B cell (primary cell): ENCODE data around the gene ZBED1. TPM values are rescaled to one million over a fixed set of nuclear protein-coding genes. Genes with fewer than 3 reads are reported as not detected.

Source experiments
- ATAC-seq: fragments of 200-7000 bp; cut with Tn5 transposase; one replicate; pipeline ENCODE4 v1.10.0; 2021; ENCODE audit warnings: low read depth, mild to moderate bottlenecking, moderate number of reproducible peaks, moderate library complexity
- CTCF ChIA-PET: fragments of 350-600 bp; sonication (Branson Sonifier 250); formaldehyde crosslinking; loops from one replicate; lab custom pipeline; 2021; ENCODE audit warnings: antibody characterized with exemption, inconsistent platforms; lab: Charles Lee
- POLR2A ChIA-PET: fragments of 350-600 bp; sonication (Branson Sonifier 250); formaldehyde crosslinking; loops from one replicate; lab custom pipeline; 2021; ENCODE audit warnings: antibody characterized with exemption; lab: Charles Lee
- DNase-seq: peaks from one replicate; pipeline ENCODE4 v3.0.0; 2013
- H2AFZ ChIP-seq: 2 replicates; pipeline ENCODE4 v1.6.1; 2012; ENCODE audit warnings: mild to moderate bottlenecking, low read depth, low read length; ENCODE audit not compliant: insufficient read depth, poor library complexity, severe bottlenecking
- H3K27ac ChIP-seq, 2 donors: 1 replicate in 1 of 2; 2 replicates in 1 of 2; pipeline ENCODE4 v1.5.1; 2012 to 2013; ENCODE audit warnings: low read length in 2 of 2, mild to moderate bottlenecking in 2 of 2, moderate library complexity in 1 of 2
- H3K27me3 ChIP-seq, 4 experiments: fragments of 200-600 bp in 1 of 4; sonication (generic) in 1 of 4; replicated peaks in 1 of 4; 1 replicate in 2 of 4; 2 replicates in 2 of 4; pipeline versions ENCODE4 v1.6.1 to v1.7.0; 2013 to 2016; ENCODE audit warnings: low read length in 3 of 4, mild to moderate bottlenecking in 2 of 4, mixed read lengths in 1 of 4, moderate library complexity in 1 of 4; ENCODE audit not compliant: insufficient read depth in 4 of 4, control insufficient read depth in 3 of 4; ENCODE audit errors: control extremely low read depth in 1 of 4
- H3K36me3 ChIP-seq, 2 experiments: replicated peaks in 1 of 2; 1 replicate in 1 of 2; 2 replicates in 1 of 2; pipeline versions ENCODE4 v1.6.1 to v1.7.1; 2013; ENCODE audit warnings: low read length in 1 of 2; ENCODE audit not compliant: insufficient read depth in 2 of 2, control insufficient read depth in 1 of 2; ENCODE audit errors: control extremely low read depth in 1 of 2, extremely low read depth in 1 of 2
- H3K4me1 ChIP-seq, 2 donors: fragments of 200-600 bp in 1 of 2; sonication (generic) in 1 of 2; 1 replicate in 1 of 2; 2 replicates in 1 of 2; pipeline versions ENCODE4 v1.5.1 to v1.6.1; 2013 to 2017; ENCODE audit warnings: low read length in 2 of 2; ENCODE audit not compliant: control insufficient read depth in 2 of 2, insufficient read depth in 2 of 2
- H3K4me2 ChIP-seq: replicated peaks from 2 replicates; pipeline ENCODE3; 2012; ENCODE audit warnings: mild to moderate bottlenecking, low read depth, low read length; ENCODE audit not compliant: poor library complexity, severe bottlenecking
- H3K4me3 ChIP-seq, 5 experiments: fragments of 200-600 bp in 1 of 5; sonication (generic) in 1 of 5; 1 replicate in 3 of 5; 2 replicates in 2 of 5; pipeline versions ENCODE4 v1.5.1 to v1.7.0; 2011 to 2016; ENCODE audit warnings: low read length in 4 of 5, mild to moderate bottlenecking in 4 of 5, low read depth in 2 of 5, control low read depth in 1 of 5, moderate library complexity in 1 of 5; ENCODE audit not compliant: insufficient read depth in 1 of 5; ENCODE audit errors: control extremely low read depth in 1 of 5, extremely low read depth in 1 of 5
- H3K79me2 ChIP-seq: fragments of 200-600 bp; sonication (generic); one replicate; pipeline ENCODE4 v1.6.0; 2016; ENCODE audit warnings: low read length; ENCODE audit not compliant: control insufficient read depth, insufficient read depth
- H3K9ac ChIP-seq: fragments of 200-600 bp; sonication (generic); 2 replicates; pipeline ENCODE4 v1.6.1; 2017; ENCODE audit warnings: mild to moderate bottlenecking, low read length, moderate library complexity
- H3K9me3 ChIP-seq, 3 donors: one replicate each; pipeline versions ENCODE4 v1.6.1 to v1.7.1; 2013; ENCODE audit warnings: low read length in 2 of 3; ENCODE audit not compliant: control insufficient read depth in 2 of 3, insufficient read depth in 1 of 3; ENCODE audit errors: control extremely low read depth in 1 of 3
- H4K20me1 ChIP-seq: 2 replicates; pipeline ENCODE4 v1.6.0; 2012; ENCODE audit warnings: mild to moderate bottlenecking, low read length; ENCODE audit not compliant: insufficient read depth, control insufficient read depth, poor library complexity, severe bottlenecking
- H3K27ac Mint-ChIP-seq: one replicate; pipeline ENCODE4 v1.8.0; 2021; ENCODE audit warnings: mixed read lengths
- H3K27me3 Mint-ChIP-seq: one replicate; pipeline ENCODE4 v1.8.0; 2021; ENCODE audit warnings: mixed read lengths
- H3K4me1 Mint-ChIP-seq: one replicate; pipeline ENCODE4 v1.8.0; 2021; ENCODE audit warnings: mixed read lengths
- H3K4me3 Mint-ChIP-seq: one replicate; pipeline ENCODE4 v1.8.0; 2021; ENCODE audit warnings: mixed read lengths
- H3K9me3 Mint-ChIP-seq: one replicate; pipeline ENCODE4 v1.8.0; 2022; ENCODE audit warnings: mixed read lengths; ENCODE audit not compliant: insufficient read depth
- CTCF ChIP-seq: fragments of 200-600 bp; IDR thresholded peaks from one replicate; pipeline ENCODE4 v1.8.0; 2022; ENCODE audit warnings: antibody characterized with exemption, mild to moderate bottlenecking
- EZH2 ChIP-seq: IDR thresholded peaks from 2 replicates; pipeline ENCODE4 v1.6.1; 2012; ENCODE audit warnings: borderline replicate concordance, low read depth, mild to moderate bottlenecking, moderate library complexity, low read length; ENCODE audit not compliant: insufficient read depth, poor library complexity, severe bottlenecking
- WGBS: methylation state at CpG from one replicate; pipeline ENCODE4 v1.1.5; 2013; ENCODE audit warnings: missing lambda C conversion rate; ENCODE audit not compliant: insufficient coverage; 5-methylcytosine and 5-hydroxymethylcytosine counted together
- intact Hi-C: fragments of 100-400 bp; cut with micrococcal nuclease; formaldehyde crosslinking; loops from one replicate; pipeline ENCODE4 v1.10.0; 2022
- polyA plus RNA-seq: library from polyadenylated mRNA; depleted of rRNA; stranded (reverse); fragments of >200 nt; gene quantifications from 2 replicates; pipeline ENCODE4 v1.2.3, GENCODE V29; 2012
- total RNA-seq, 2 donors: library from RNA; stranded (reverse); fragments of 120-200 nt in 1 of 2; gene quantifications; 1 replicate in 1 of 2; 2 replicates in 1 of 2; pipeline versions ENCODE4 v1.2.3 to v1.2.4, GENCODE V29; 2013 to 2022

The ZBED1 gene
- total and polyA plus RNA-seq, 2 donors (not counting 1 experiment from before 2014, with no cell fraction given): 20.3 to 44.7 TPM

- no peaks in the 10 kb centered on the region for H3K27me3 ChIP-seq
- no peak overlapping the region for H3K9ac ChIP-seq
- Mint-ChIP-seq H3K9me3 (no peaks in the 10 kb centered on the region), H3K27me3 (no peaks in the 10 kb centered on the region), H3K27ac (no peak overlapping the region), H3K4me1 (peaks cover 13% of the 10 kb centered on the region), H3K4me3 (no peak overlapping the region)
- H3K79me2 ChIP-seq: no peaks in the 10 kb centered on the region
- H3K9me3 ChIP-seq: no peaks in the 10 kb centered on the region
- no peak overlapping the region for H2AFZ ChIP-seq
- POLR2A ChIA-PET: no interaction called here
- TF ChIP-seq EZH2: no peak
- peak; percentile 25 for TF ChIP-seq CTCF
- no peaks in the 10 kb centered on the region for H4K20me1 ChIP-seq
- ATAC-seq (no peak), DNase-seq (no peak)
- CTCF ChIA-PET: no interaction called here
- no peak overlapping the region for H3K27ac ChIP-seq
- WGBS: 86% methylated on average over 8 of the region's 9 CpGs
- peaks cover 8 to 11% of the 10 kb centered on the region in 2 donors for H3K4me1 ChIP-seq
- no peaks in the 10 kb centered on the region for H3K36me3 ChIP-seq
- H3K4me3 ChIP-seq: no peak overlapping the region
- no peak overlapping the region for H3K4me2 ChIP-seq
- intact Hi-C loops: no loop called here
Observed at GRCh38 chrX:2508648-2509335, 8.0 kb upstream of the ZBED1 start.

GRCh38 chrX:2507904-2508627, 7.3 kb upstream of the ZBED1 start:
- ChIA-PET CTCF (no interaction called here), POLR2A (no interaction called here)
- no peak overlapping the region for H3K9ac ChIP-seq
- H3K4me3 ChIP-seq: no peak overlapping the region
- no peaks in the 10 kb centered on the region for H3K9me3 ChIP-seq
- H3K79me2 ChIP-seq: no peaks in the 10 kb centered on the region
- no peak overlapping the region for H3K4me2 ChIP-seq
- 100% methylated on average over 3 of the region's 8 CpGs for WGBS
- H3K4me1 ChIP-seq: peaks cover under 1 to 4% of the 10 kb centered on the region in 2 donors
- intact Hi-C loops: no loop called here
- H3K27ac ChIP-seq: no peak overlapping the region
- Mint-ChIP-seq H3K4me3 (no peak overlapping the region), H3K27ac (no peak overlapping the region), H3K9me3 (no peaks in the 10 kb centered on the region), H3K27me3 (no peaks in the 10 kb centered on the region), H3K4me1 (peaks cover 6% of the 10 kb centered on the region)
- no peak for TF ChIP-seq EZH2
- no peak for TF ChIP-seq CTCF
- H3K27me3 ChIP-seq: no peaks in the 10 kb centered on the region
- no peak overlapping the region for H2AFZ ChIP-seq
- no peaks in the 10 kb centered on the region for H4K20me1 ChIP-seq
- H3K36me3 ChIP-seq: no peaks in the 10 kb centered on the region
- ATAC-seq (no peak), DNase-seq (no peak)
